Measurements from ENCODE around the gene PDZD7.

DNA sequence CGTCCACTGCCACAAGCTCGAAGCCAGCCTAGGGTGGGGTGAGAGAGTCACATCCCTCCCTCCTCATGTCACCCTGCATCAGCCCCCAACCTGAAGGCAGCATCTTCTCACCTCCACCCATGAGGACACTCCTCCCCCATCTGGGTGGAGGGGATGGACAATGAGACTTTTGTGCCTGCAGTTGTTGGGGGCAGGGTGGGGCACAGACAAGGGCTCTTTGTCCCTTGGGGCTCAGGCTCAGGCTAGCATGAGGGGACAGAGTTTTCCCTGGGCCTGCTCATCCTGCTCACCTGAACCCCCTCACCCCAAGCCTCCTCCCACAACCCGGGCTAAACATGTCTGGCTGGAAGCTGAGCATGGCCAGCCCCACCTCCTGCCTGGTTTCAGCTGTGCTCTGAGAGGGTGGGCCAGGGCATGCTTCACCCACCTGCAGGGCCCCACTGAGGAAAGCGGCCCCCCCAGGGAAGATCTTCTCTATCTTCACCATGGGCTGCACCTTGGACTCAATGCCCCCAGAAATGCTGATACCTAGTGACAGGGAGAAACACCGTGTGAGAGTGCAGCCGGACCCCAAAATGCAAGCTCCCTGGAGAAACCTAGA lies 22.0 kb downstream of the PDZD7 start:
- TF ChIP-seq, protein P1, sequence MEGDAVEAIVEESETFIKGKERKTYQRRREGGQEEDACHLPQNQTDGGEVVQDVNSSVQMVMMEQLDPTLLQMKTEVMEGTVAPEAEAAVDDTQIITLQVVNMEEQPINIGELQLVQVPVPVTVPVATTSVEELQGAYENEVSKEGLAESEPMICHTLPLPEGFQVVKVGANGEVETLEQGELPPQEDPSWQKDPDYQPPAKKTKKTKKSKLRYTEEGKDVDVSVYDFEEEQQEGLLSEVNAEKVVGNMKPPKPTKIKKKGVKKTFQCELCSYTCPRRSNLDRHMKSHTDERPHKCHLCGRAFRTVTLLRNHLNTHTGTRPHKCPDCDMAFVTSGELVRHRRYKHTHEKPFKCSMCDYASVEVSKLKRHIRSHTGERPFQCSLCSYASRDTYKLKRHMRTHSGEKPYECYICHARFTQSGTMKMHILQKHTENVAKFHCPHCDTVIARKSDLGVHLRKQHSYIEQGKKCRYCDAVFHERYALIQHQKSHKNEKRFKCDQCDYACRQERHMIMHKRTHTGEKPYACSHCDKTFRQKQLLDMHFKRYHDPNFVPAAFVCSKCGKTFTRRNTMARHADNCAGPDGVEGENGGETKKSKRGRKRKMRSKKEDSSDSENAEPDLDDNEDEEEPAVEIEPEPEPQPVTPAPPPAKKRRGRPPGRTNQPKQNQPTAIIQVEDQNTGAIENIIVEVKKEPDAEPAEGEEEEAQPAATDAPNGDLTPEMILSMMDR (IDR thresholded peaks at IDR 0.05; ENCODE audit: low read length) = no peak
- TF ChIP-seq EZH2phosphoT487 (IDR thresholded peaks at IDR 0.05; ENCODE audit: low read length) (no peak), EZH2 (optimal IDR thresholded peaks at IDR 0.05; ENCODE audit: low read depth, low read length) (no peak)
